GM12864 (cell line): ENCODE results near the gene NKX2-2.

ENCODE experiments used
- DNase-seq: peaks from one replicate; pipeline ENCODE4 v3.0.0-alpha.2; 2011; ENCODE audit warnings: low read depth
- H3K4me3 ChIP-seq: 2 replicates; pipeline ENCODE4 v1.5.1; 2011; ENCODE audit warnings: mild to moderate bottlenecking, low read depth, low read length, control low read depth
- CTCF ChIP-seq: IDR thresholded peaks from 2 replicates; pipeline ENCODE4 v1.5.1; 2011; ENCODE audit warnings: low read depth, mild to moderate bottlenecking, moderate library complexity, low read length, control low read depth, inconsistent platforms; ENCODE audit errors: missing control alignments

NKX2-2 gene

DNA sequence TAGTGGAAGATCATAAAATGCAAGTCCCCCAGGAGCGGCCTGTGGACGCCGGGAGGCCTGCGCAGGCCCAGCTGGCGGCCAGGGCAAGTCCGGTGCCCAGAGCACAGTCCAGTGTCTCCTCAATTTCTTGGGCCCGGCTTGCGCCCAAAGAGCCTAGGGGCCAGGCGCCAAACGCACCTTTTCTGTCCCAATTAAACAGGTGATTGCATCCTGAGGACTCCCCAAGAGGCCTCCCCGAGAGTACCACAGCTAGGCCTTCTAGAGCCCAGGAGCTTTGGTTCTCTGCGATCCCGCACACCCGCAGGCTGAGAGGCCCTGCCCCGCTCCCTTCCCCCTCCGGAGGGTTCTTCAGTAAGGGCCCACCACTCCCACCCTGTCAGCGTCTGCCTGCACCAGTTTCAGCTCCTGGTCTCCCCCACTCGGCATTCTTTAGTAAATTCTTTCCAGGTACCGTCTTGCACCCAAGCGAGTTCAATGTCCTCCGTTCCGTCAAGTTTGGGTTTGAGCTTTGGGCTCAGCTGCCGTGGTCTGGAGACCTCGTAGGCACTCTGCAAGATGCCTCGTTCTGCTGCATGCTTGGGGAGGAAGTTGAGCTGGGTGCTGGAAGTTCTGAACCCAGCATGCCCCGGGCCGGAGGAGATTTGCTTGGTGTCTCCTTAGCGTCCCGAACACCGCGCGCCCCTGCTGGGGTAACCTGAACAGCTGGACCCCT lies 3.9 kb upstream of the NKX2-2 start:
- H3K4me3 ChIP-seq = no peak overlapping the region
- DNase-seq = no peak
- no peak for TF ChIP-seq CTCF

DNA sequence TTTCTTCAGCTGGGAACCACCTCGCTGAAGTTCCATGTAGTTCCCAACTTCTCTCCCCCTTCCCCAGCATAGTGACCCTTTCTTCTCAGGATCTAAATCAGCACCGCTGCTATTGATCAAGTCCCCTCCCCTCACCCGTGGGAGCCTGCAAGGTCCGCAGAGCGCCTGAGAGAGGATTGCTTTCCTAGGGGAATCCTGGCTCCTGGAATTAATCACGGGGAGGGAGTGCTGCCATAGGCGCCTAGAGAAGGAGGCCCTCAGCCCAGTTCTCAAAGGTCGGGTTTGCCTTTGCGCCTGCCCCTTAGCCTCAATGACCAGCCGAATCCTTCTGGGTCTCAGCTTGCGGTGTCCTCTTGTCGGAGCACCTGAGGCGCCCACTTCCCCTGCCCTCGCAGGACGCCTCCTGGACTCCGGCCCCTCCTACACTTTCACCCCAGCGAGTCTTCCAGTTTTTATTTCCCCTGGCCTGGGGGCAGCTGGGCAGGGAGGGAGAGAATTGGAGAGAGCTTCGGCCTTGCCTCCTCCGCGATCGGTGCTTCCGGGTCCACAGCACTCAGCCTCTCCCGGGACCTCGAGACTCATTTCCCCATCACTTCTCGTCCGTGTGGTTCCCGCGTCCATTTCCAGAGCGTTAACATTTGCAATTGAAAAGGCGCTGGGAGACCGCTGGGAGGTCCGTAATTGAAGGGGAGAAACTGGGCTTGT lies 3.1 kb upstream of the NKX2-2 start:
- no peak overlapping the region for H3K4me3 ChIP-seq
- no peak for DNase-seq
- TF ChIP-seq CTCF = no peak

DNA sequence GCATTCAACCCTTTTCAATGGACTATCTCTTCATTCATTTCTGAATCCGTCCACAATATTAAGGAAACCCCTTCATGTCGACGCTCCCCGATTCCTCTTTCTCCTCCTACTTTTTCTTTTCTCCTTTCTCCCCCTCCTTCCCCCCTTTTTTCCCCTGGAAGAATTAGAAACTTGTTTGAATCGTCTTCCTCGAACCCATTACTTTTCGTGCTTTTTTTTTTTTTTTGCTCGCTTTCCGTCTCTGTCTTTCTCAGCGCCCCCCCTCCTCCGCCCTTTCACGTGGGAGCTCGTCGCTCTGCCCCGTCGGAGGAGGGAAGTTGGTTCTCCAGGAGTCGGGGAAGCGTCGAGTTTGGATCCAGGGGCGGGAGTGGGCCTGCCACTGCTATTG lies 2.3 kb upstream of the NKX2-2 start:
- TF ChIP-seq CTCF = no peak
- no peak for DNase-seq
- no peak overlapping the region for H3K4me3 ChIP-seq

DNA sequence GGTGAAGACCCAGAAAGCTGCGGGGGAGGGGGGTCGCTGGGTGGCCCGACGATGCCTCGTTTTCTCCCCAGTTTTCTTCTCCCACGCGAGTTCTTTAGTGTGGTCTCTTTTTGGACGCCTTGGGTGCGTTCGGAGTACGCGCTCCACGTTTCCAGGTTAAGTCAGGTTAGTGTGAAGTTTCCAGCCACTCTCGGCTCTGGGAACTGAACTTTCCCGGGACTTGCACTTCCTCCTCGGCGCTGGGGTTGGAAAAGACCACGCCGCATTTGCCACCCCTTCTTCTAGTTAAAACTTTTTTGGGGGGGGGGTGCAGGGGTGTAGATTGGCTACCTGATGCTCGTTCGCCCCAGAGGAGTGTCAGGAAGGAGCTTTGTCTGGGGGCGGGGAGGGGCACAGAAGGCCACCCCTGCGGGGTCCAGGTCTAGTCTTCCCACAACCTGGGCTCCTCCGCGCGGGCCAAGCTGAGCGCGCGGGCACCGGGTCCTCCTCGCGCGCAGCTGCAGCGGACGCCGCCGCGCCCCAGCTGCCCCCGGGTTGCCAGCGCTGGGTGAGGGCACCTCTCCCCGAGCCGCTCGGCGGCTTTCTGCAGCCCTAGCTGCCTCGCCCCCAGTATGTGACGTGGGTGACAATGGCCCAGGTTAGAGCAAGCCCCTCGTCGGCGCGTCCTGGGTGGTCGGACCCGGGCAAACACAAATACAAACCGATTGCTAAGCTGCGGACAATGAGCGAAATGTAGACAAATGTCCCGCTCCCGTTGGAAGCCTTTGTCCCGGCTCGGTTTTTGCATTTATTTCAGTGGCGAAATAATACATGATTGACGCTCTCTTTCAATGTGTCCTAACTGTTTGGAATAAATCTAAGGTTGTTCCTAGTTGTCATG lies 1.7 kb upstream of the NKX2-2 start:
- DNase-seq = no peak
- H3K4me3 ChIP-seq = no peak overlapping the region
- no peak for TF ChIP-seq CTCF

DNA sequence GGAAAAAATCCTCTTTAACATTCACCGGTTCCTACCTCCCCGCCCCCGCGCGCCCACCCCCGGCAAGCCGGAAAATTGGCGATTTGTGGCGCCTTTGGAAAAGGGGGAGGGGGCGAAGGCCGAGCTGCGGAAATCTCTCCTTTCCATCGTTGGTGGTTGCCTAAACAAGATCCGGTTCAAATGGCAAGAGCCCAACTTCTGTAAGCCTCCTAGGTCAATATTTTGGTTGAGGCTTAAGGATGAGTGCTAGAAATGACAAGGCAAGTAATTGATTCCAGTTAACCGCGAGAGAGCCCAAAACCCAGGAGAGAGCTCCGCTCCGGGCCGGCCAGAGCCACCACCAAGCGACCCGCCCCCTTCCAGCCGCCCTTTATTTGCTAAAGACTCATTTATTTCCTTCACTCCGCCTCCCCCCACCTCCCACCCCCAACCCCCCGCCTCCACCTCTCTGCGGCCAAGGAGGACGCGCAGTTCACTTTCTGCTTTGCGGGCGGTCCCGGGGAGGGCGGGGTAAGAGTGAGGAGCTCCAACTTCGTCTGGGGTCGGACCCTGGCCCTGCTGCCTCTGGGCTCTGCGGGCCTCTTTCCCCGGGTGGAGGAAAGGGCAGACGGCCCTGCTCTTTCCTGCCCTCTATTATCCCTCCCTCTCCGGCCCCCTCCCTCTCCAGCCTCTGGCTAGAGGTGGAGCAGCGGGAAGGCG lies 838 bp upstream of the NKX2-2 start:
- no peak for TF ChIP-seq CTCF
- no peak for DNase-seq
- H3K4me3 ChIP-seq = no peak overlapping the region

GRCh38 chr20:21513181-21513663 lies 642 bp downstream of the NKX2-2 start:
- no peak overlapping the region for H3K4me3 ChIP-seq
- TF ChIP-seq CTCF = no peak
- DNase-seq = no peak
